ENCODE results near the gene TAGLN2.

The TAGLN2 gene

GRCh38 chr1:159951016-159951415, 25.7 kb upstream of the TAGLN2 start:
- TF ChIP-seq CTCF (conservative IDR thresholded peaks at IDR 0.05; ENCODE audit: control insufficient read depth, insufficient read depth, low read depth, low read length), result no peak
- no peak for DNase-seq (ENCODE audit: low read depth)
- H3K4me3 ChIP-seq (ENCODE audit: control insufficient read depth, low read depth, low read length), result no peak overlapping the region

- H3K4me3 ChIP-seq (ENCODE audit: control insufficient read depth, low read depth, low read length), result no peak overlapping the region
- DNase-seq (ENCODE audit: low read depth), result no peak
- no peak for TF ChIP-seq CTCF (conservative IDR thresholded peaks at IDR 0.05; ENCODE audit: control insufficient read depth, insufficient read depth, low read depth, low read length)
Measured at GRCh38 chr1:159949981-159950381, 24.7 kb upstream of the TAGLN2 start.

- H3K4me3 ChIP-seq (ENCODE audit: control insufficient read depth, low read depth, low read length), result no peak overlapping the region
- no peak for DNase-seq (ENCODE audit: low read depth)
- no peak for TF ChIP-seq CTCF (conservative IDR thresholded peaks at IDR 0.05; ENCODE audit: control insufficient read depth, insufficient read depth, low read depth, low read length)
Measured at GRCh38 chr1:159949123-159949522, 23.8 kb upstream of the TAGLN2 start.

- no peak for DNase-seq (ENCODE audit: low read depth)
- TF ChIP-seq CTCF (conservative IDR thresholded peaks at IDR 0.05; ENCODE audit: control insufficient read depth, insufficient read depth, low read depth, low read length), result no peak
- no peak overlapping the region for H3K4me3 ChIP-seq (ENCODE audit: control insufficient read depth, low read depth, low read length)
Measured at GRCh38 chr1:159947942-159948341, 22.6 kb upstream of the TAGLN2 start.

GRCh38 chr1:159946242-159947187, 21.2 kb upstream of the TAGLN2 start:
- no peak for TF ChIP-seq CTCF (conservative IDR thresholded peaks at IDR 0.05; ENCODE audit: control insufficient read depth, insufficient read depth, low read depth, low read length)
- H3K4me3 ChIP-seq (ENCODE audit: control insufficient read depth, low read depth, low read length), result no peak overlapping the region
- peak; percentile 26 for DNase-seq (ENCODE audit: low read depth)

- H3K4me3 ChIP-seq (ENCODE audit: control insufficient read depth, low read depth, low read length), result peak within 1 kb of the TSS; percentile 45
- DNase-seq (ENCODE audit: low read depth), result peak; percentile 55
- TF ChIP-seq CTCF (conservative IDR thresholded peaks at IDR 0.05; ENCODE audit: control insufficient read depth, insufficient read depth, low read depth, low read length), result no peak
Measured at GRCh38 chr1:159945483-159946241, 20.4 kb upstream of the TAGLN2 start, which contains the start of gene IGSF9. Gene IGSF9 (minus strand): TSS chr1:159945613. CDS start chr1:159943454, 2,159 bp downstream.

Measured in fibroblast of mammary gland (primary cell).